Skin of body (tissue), 2 donors: Measurements from ENCODE around the gene PDE4D. TPM values are rescaled to one million over a fixed set of nuclear protein-coding genes. Genes with fewer than 3 reads are reported as not detected.
A peak's percentile ranks its signal among the peaks of the same experiment; 100 is the strongest.
"Not testable (repeated sequence)": the region's sequence is repeated elsewhere in the genome, so short reads cannot be mapped to it uniquely, and the experiment has no call there.

Source experiments
- DNase-seq: peaks from one replicate; lab custom pipeline; 2025; lab: John Stamatoyannopoulos, UW
- total RNA-seq: library from RNA; depleted of rRNA; stranded (reverse); fragments of >200 nt; gene quantifications from one replicate; pipeline ENCODE4 v1.2.3, GENCODE V29; 2014

Gene PDE4D
- total RNA-seq, 1 donor from 2014 or later = 39.7 TPM

GRCh38 chr5:59704936-59705335 is 188.6 kb downstream of the PDE4D start:
- peak; percentile 21 for DNase-seq

GRCh38 chr5:59703789-59704188 is 189.7 kb downstream of the PDE4D start:
- no peak for DNase-seq

- no peak for DNase-seq
These were observed 195.0 kb downstream of the PDE4D start for GRCh38 chr5:59698207-59699178.

- DNase-seq = no peak
These were observed 199.1 kb downstream of the PDE4D start for GRCh38 chr5:59694411-59694810.

GRCh38 chr5:59693492-59694309 is 199.8 kb downstream of the PDE4D start:
- DNase-seq = no peak

- peak; percentile 89 for DNase-seq
These were observed 207.7 kb downstream of the PDE4D start for GRCh38 chr5:59685793-59686192.

GRCh38 chr5:59685191-59685530 is 208.4 kb downstream of the PDE4D start:
- DNase-seq = no peak

- DNase-seq = peak; percentile 38
These were observed 208.9 kb downstream of the PDE4D start for GRCh38 chr5:59684388-59685190.

- no peak for DNase-seq
These were observed 210.2 kb downstream of the PDE4D start for GRCh38 chr5:59683311-59683710.

- no peak for DNase-seq
These were observed 211.0 kb downstream of the PDE4D start for GRCh38 chr5:59682542-59682941.

GRCh38 chr5:59678943-59679342 is 214.6 kb downstream of the PDE4D start:
- no peak for DNase-seq

GRCh38 chr5:59674763-59675162 is 218.8 kb downstream of the PDE4D start:
- DNase-seq = no peak

GRCh38 chr5:59673438-59674058 is 220.0 kb downstream of the PDE4D start:
- peak; percentile 64 for DNase-seq

GRCh38 chr5:59666440-59667068 is 227.0 kb downstream of the PDE4D start:
- no peak for DNase-seq

- DNase-seq = not testable (repeated sequence)
These were observed 227.7 kb downstream of the PDE4D start for GRCh38 chr5:59665832-59666203.

GRCh38 chr5:59665086-59665831 is 228.3 kb downstream of the PDE4D start:
- DNase-seq = no peak

GRCh38 chr5:59661954-59662615 is 231.4 kb downstream of the PDE4D start:
- no peak for DNase-seq

- no peak for DNase-seq
These were observed 232.2 kb downstream of the PDE4D start for GRCh38 chr5:59661311-59661710.

- no peak for DNase-seq
These were observed 232.8 kb downstream of the PDE4D start for GRCh38 chr5:59660737-59661136.
